Activated CD8-positive, alpha-beta T cell treated with anti-CD3 and anti-CD28 coated beads, Interleukin-2, amount 10 ng/mL, durations not matched to agents 7 days and 5 days (primary cell): ENCODE measurements around the gene ATP23. TPM values are rescaled to one million over a fixed set of nuclear protein-coding genes. Genes with fewer than 3 reads are reported as not detected.

ENCODE experiments used
- ATAC-seq: fragments of 150-1000 bp; cut with Tn5 transposase; one replicate; pipeline ENCODE4 v1.10.0; 2021; ENCODE audit warnings: moderate library complexity
- CTCF ChIA-PET: fragments of 350-600 bp; sonication (Branson Sonifier 250); formaldehyde crosslinking; loops from one replicate; lab custom pipeline; 2021; ENCODE audit warnings: antibody characterized with exemption; lab: Charles Lee
- POLR2A ChIA-PET: fragments of 350-600 bp; sonication (Branson Sonifier 250); formaldehyde crosslinking; loops from one replicate; lab custom pipeline; 2021; ENCODE audit warnings: antibody characterized with exemption; lab: Charles Lee
- DNase-seq: peaks from one replicate; pipeline ENCODE4 v3.0.0-alpha.2; 2020
- H3K27ac Mint-ChIP-seq: one replicate; pipeline ENCODE4 v1.8.0; 2021; ENCODE audit warnings: mild to moderate bottlenecking, mixed read lengths
- H3K27me3 Mint-ChIP-seq: one replicate; pipeline ENCODE4 v1.8.0; 2021; ENCODE audit warnings: low read depth, mixed read lengths
- H3K36me3 Mint-ChIP-seq: one replicate; pipeline ENCODE4 v1.8.0; 2021; ENCODE audit warnings: low read depth, mixed read lengths
- H3K4me1 Mint-ChIP-seq: one replicate; pipeline ENCODE4 v1.8.0; 2021; ENCODE audit warnings: low read depth, mixed read lengths
- H3K4me3 Mint-ChIP-seq: one replicate; pipeline ENCODE4 v1.8.0; 2021; ENCODE audit warnings: mild to moderate bottlenecking, mixed read lengths
- H3K9me3 Mint-ChIP-seq: one replicate; pipeline ENCODE4 v1.8.0; 2022; ENCODE audit warnings: mixed read lengths; ENCODE audit not compliant: insufficient read depth
- total RNA-seq, 2 experiments: library from RNA; stranded (reverse); gene quantifications; one replicate each; pipeline ENCODE4 v1.2.3, GENCODE V29; 2021

Gene ATP23
- total RNA-seq, 2 experiments from 2014 or later = 19.3 to 21.3 TPM

DNA sequence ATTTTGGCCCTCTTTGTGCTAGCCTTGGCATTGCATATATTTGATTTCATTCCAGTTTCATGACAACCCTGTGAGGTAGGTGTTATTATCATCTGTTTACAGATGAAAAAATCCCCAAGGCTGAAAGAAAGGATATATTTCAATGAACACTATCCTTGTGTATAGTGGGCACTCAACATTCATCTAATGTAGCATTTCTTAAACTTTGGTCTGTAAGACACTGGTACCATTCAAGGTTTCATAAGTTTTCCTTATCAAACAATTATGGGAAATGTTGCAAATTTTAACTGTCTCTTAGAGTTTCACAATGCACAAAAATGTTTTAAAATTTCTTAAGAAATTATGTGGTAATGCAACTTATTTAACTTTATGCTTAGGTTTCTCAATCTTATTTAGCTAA, 44.3 kb downstream of the ATP23 start:
- H3K9me3 Mint-ChIP-seq = no peaks in the 10 kb centered on the region
- H3K27me3 Mint-ChIP-seq = peaks cover 5% of the 10 kb centered on the region
- ATAC-seq (no peak), DNase-seq (no peak)
- CTCF ChIA-PET = no interaction called here
- no peak overlapping the region for H3K27ac Mint-ChIP-seq
- no peaks in the 10 kb centered on the region for H3K4me1 Mint-ChIP-seq
- POLR2A ChIA-PET = no interaction called here
- H3K36me3 Mint-ChIP-seq = no peaks in the 10 kb centered on the region
- no peak overlapping the region for H3K4me3 Mint-ChIP-seq

DNA sequence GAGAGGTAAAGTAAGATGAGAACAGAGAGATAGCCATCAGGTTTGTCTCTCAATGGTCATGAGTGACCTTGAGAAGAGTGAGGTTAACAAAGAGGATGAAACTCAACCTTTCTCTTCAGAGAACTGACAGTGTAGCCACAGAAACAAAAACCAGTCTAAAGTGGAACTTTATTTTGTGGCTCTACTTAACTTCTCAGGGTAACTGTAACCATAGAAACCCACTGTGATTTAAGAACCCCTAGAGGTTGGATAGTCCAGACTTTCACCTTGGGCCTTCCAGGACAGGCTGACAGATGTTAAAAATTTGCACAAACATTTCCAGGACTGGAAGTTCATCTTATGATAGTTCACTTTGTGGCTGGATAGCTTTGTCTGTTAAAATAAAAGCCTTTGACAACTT, 48.5 kb downstream of the ATP23 start:
- POLR2A ChIA-PET = no interaction called here
- Mint-ChIP-seq H3K27ac (no peak overlapping the region), H3K36me3 (no peaks in the 10 kb centered on the region), H3K4me1 (no peaks in the 10 kb centered on the region), H3K27me3 (peaks cover 3% of the 10 kb centered on the region), H3K9me3 (no peaks in the 10 kb centered on the region), H3K4me3 (no peak overlapping the region)
- ATAC-seq = no peak
- DNase-seq = no peak
- CTCF ChIA-PET = no interaction called here

DNA sequence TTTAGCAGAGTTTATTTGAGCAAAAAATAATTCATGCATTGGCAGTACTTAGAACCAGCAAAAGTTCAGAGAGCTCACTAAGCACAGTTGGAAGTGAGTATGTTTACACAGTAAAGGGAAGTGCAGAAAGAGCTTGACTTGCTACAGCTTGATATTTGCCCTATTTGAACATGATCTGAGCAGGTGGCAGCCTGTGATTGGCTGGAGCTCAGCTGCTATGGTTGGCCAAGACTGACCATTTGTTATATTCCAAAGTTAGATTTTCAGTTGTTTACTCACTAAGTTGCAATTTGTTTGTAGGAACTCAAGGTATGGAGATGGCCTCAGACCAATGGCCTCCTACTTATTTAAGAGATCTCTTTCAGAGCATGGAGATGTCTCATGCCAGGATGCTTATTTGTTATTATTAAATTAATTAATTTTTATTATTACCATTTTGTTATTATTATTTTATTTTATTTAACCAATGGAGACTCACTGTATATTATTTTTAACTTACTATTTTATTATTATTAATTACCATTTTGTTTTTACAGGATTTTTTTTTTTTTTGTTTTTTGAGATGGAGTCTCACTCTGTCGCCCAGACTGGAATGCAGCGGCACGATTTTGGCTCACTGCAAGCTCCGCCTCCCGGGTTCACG, 49.0 kb downstream of the ATP23 start:
- Mint-ChIP-seq H3K27ac (no peak overlapping the region), H3K36me3 (no peaks in the 10 kb centered on the region), H3K4me3 (no peak overlapping the region), H3K9me3 (no peaks in the 10 kb centered on the region), H3K27me3 (peaks cover 3% of the 10 kb centered on the region), H3K4me1 (no peaks in the 10 kb centered on the region)
- no peak for ATAC-seq
- ChIA-PET CTCF (no interaction called here), POLR2A (no interaction called here)
- no peak for DNase-seq

DNA sequence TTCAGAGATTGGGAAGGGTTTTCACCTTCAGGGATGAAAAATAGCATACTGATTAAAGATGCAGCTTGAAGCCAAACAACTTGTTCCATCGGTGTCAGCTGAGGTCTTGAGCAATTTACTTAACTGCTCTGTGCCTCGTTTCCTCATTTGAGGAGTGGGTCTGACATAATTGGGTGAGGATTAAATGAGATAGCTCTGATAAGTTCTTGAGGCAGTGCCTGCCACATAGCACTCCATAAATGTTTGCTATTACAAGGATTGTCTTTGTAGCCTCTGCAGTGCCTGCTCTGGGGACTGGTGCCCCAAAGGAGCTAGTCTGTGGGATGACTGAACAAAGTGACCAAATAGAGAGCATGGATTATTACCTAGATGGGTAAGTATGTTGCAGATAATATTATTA, 50.6 kb downstream of the ATP23 start:
- DNase-seq (no peak), ATAC-seq (no peak)
- Mint-ChIP-seq H3K36me3 (no peaks in the 10 kb centered on the region), H3K4me3 (no peak overlapping the region), H3K4me1 (no peaks in the 10 kb centered on the region), H3K9me3 (peaks cover 6% of the 10 kb centered on the region), H3K27me3 (peaks cover 3% of the 10 kb centered on the region), H3K27ac (no peak overlapping the region)
- CTCF ChIA-PET = no interaction called here
- POLR2A ChIA-PET = no interaction called here

DNA sequence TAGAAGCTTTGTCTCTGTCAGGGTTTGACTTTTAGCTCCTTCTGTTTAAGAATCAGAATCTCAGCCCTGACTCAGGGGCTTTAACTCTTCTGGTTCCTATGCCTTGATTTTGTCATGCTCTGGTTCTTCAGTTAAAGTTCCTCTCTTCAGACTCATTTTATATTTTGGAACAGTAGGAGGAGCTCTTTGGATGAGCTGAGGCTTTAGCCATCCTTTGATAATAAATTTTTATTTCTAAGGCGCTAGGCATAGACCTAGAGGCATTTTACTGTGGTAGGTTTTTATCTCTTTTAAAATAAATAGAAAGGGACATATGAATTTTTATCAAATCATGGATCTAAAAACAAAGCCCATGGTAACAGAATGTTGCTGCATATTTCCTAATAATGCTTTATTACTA, 51.7 kb downstream of the ATP23 start:
- DNase-seq (no peak), ATAC-seq (no peak)
- no peaks in the 10 kb centered on the region for H3K36me3 Mint-ChIP-seq
- no peak overlapping the region for H3K27ac Mint-ChIP-seq
- peaks cover 3% of the 10 kb centered on the region for H3K27me3 Mint-ChIP-seq
- no peak overlapping the region for H3K4me3 Mint-ChIP-seq
- ChIA-PET CTCF (no interaction called here), POLR2A (no interaction called here)
- H3K9me3 Mint-ChIP-seq = peaks cover 8% of the 10 kb centered on the region
- H3K4me1 Mint-ChIP-seq = no peaks in the 10 kb centered on the region

DNA sequence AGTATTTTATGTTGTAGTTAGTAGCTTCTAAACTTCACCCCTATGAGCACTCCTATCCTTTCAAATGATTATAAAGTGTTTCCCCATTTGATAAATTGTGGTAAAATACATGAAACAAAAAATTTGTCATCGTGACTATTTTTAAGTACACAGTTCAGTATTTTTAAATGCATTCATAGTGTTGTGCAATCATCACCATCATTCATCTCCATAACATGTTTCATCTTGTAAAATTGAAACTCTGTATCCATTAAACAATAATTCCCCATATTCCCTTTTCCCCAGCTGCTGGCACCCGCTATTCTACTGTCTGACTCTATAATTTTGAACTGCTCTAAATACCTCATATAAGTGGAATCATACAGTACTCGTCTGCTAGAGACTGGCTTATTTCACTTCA, 52.5 kb downstream of the ATP23 start:
- ChIA-PET POLR2A (no interaction called here), CTCF (interaction anchor here (0.8 kb wide), 1 partner anchor 11 kb away, joined by 3 read pairs; no protein-coding TSS in a partner anchor)
- no peak overlapping the region for H3K4me3 Mint-ChIP-seq
- no peaks in the 10 kb centered on the region for H3K36me3 Mint-ChIP-seq
- peaks cover 11% of the 10 kb centered on the region for H3K9me3 Mint-ChIP-seq
- no peaks in the 10 kb centered on the region for H3K4me1 Mint-ChIP-seq
- ATAC-seq (no peak), DNase-seq (no peak)
- H3K27ac Mint-ChIP-seq = no peak overlapping the region
- H3K27me3 Mint-ChIP-seq = peaks cover 3% of the 10 kb centered on the region

DNA sequence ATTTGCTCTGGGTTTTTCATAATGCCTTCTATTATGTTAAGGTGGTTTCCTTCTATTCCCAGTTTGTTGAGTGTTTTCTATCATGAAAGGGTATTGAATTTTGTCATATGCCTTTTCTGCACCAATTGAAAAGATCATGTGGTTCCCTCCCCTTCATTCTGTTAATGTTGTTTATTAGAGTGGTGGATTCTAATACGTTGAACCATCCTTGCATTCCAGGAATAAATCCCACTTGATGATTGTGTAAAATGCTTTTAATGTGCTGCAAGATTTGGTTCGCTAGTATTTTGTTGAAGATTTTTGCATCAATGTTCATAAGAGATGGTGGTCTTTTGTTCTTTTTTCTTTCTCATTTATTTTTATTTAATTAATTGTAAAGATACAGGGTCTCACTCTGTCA, 55.2 kb downstream of the ATP23 start:
- H3K27ac Mint-ChIP-seq = no peak overlapping the region
- ATAC-seq = no peak
- no peaks in the 10 kb centered on the region for H3K36me3 Mint-ChIP-seq
- ChIA-PET CTCF (no interaction called here), POLR2A (no interaction called here)
- no peaks in the 10 kb centered on the region for H3K27me3 Mint-ChIP-seq
- peaks cover 25% of the 10 kb centered on the region for H3K9me3 Mint-ChIP-seq
- no peak for DNase-seq
- no peak overlapping the region for H3K4me3 Mint-ChIP-seq
- no peaks in the 10 kb centered on the region for H3K4me1 Mint-ChIP-seq

DNA sequence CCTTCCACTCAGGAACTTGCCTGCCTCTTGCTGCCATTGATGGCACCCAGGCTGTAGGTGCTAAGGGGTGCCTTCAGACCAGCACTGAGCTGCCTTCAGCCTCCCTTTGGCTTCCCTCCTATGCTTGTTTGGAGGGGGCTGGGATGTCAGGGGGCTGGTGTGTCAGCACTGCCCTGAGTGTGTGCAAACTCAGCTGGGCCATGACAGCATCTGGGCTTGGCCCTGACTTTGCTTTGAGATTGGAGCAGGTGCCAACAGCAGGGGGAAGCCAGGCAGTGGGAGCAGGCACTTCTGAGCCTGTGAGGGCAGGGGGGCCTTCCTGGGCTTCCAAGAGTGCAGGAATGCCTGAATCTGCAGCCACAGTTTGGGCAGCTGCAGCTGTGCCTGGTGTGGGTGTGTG, 56.9 kb downstream of the ATP23 start:
- no peak for DNase-seq
- H3K4me1 Mint-ChIP-seq = no peaks in the 10 kb centered on the region
- ATAC-seq = no peak
- CTCF ChIA-PET = no interaction called here
- H3K9me3 Mint-ChIP-seq = peaks cover 25% of the 10 kb centered on the region
- no peaks in the 10 kb centered on the region for H3K27me3 Mint-ChIP-seq
- H3K27ac Mint-ChIP-seq = no peak overlapping the region
- no peaks in the 10 kb centered on the region for H3K36me3 Mint-ChIP-seq
- H3K4me3 Mint-ChIP-seq = no peak overlapping the region
- POLR2A ChIA-PET = no interaction called here

DNA sequence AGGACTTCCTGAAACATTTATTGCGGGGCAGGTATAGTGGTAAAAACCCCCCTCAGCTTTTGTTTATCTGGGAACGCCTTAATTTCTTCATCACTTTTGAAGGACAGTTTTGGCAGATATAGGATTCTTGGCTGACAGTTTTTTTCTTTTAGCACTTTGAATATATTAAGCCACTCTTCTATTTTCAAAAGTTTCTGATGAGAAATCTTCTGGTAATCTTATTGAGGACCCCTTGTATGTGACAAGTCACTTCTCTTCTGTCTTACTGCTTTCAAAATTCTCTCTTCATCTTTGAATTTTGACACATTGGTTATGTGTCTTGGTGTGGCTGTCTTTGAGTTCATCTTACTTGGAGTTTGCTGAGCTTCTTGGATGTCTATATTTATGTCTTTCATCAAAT, 59.1 kb downstream of the ATP23 start:
- H3K9me3 Mint-ChIP-seq = peaks cover 25% of the 10 kb centered on the region
- DNase-seq = no peak
- H3K4me3 Mint-ChIP-seq = no peak overlapping the region
- H3K4me1 Mint-ChIP-seq = no peaks in the 10 kb centered on the region
- H3K36me3 Mint-ChIP-seq = no peaks in the 10 kb centered on the region
- POLR2A ChIA-PET = no interaction called here
- CTCF ChIA-PET = no interaction called here
- no peaks in the 10 kb centered on the region for H3K27me3 Mint-ChIP-seq
- no peak for ATAC-seq
- H3K27ac Mint-ChIP-seq = no peak overlapping the region

DNA sequence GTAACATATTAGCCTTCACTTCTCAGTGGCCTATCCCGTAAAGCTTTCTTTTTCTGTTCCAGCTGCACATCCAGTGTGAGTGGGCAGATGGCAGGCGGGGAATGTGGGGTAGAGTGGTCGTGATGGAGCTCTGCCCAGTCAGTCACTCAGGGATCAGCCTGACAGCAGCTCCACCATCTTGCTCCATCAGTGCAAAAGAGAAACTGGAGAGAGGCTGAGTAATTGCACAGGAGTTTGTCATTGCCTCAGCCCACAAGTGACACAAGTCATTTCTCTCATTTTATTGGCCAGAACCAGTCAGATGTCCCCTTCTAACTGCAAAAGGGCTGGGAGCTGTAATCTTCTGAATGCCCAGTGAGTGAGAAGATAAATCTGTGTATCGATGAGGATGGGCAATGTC, 66.5 kb downstream of the ATP23 start:
- Mint-ChIP-seq H3K36me3 (no peaks in the 10 kb centered on the region), H3K4me1 (no peaks in the 10 kb centered on the region), H3K27ac (no peak overlapping the region), H3K9me3 (no peaks in the 10 kb centered on the region), H3K27me3 (no peaks in the 10 kb centered on the region), H3K4me3 (no peak overlapping the region)
- ATAC-seq (no peak), DNase-seq (no peak)
- CTCF ChIA-PET = no interaction called here
- POLR2A ChIA-PET = no interaction called here

DNA sequence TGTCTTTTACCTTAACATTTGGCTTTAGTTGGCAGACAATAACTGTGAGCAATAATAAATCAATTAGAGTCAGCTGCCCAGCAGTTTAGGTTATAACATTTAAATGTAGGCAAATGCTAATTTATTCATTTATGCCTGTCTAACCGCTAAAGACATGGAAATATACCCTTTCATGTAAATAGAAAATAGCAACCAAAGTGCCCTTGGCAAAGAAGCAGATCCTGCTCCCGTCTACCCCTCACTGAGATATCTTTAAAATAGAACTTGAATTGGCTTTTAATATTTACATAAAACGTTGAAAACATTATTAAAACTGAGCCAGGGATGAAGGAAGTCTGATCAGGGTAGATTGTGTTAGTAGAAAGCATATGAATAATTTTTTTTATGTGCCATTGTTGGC, 67.3 kb downstream of the ATP23 start:
- H3K4me3 Mint-ChIP-seq = no peak overlapping the region
- CTCF ChIA-PET = no interaction called here
- H3K9me3 Mint-ChIP-seq = no peaks in the 10 kb centered on the region
- POLR2A ChIA-PET = no interaction called here
- H3K36me3 Mint-ChIP-seq = no peaks in the 10 kb centered on the region
- DNase-seq (no peak), ATAC-seq (no peak)
- no peak overlapping the region for H3K27ac Mint-ChIP-seq
- no peaks in the 10 kb centered on the region for H3K27me3 Mint-ChIP-seq
- H3K4me1 Mint-ChIP-seq = no peaks in the 10 kb centered on the region
